IPS-NIHi7 (cell line): Measurements from ENCODE around the gene C14orf132.

Experiments used
- DNase-seq: peaks from one replicate; pipeline ENCODE4 v3.0.0; 2012; ENCODE audit warnings: mixed read lengths; ENCODE audit errors: extremely low spot score

Gene C14orf132

GRCh38 chr14:96119947-96120346 lies 80.8 kb downstream of the C14orf132 start:
- no peak for DNase-seq

GRCh38 chr14:96120392-96120791 lies 81.2 kb downstream of the C14orf132 start:
- DNase-seq: no peak

- no peak for DNase-seq
Observed at GRCh38 chr14:96120941-96121340, 81.8 kb downstream of the C14orf132 start.

- DNase-seq: no peak
Observed at GRCh38 chr14:96121660-96122395, 82.7 kb downstream of the C14orf132 start.

GRCh38 chr14:96122496-96122895 lies 83.3 kb downstream of the C14orf132 start:
- no peak for DNase-seq

- no peak for DNase-seq
Observed at GRCh38 chr14:96125536-96125935, 86.4 kb downstream of the C14orf132 start.

GRCh38 chr14:96126339-96126782 lies 87.2 kb downstream of the C14orf132 start:
- DNase-seq: no peak

GRCh38 chr14:96126783-96127271 lies 87.7 kb downstream of the C14orf132 start:
- no peak for DNase-seq

- no peak for DNase-seq
Observed at GRCh38 chr14:96129128-96129736, 90.1 kb downstream of the C14orf132 start.

- no peak for DNase-seq
Observed at GRCh38 chr14:96130391-96130790, 91.2 kb downstream of the C14orf132 start.

GRCh38 chr14:96130854-96131253 lies 91.7 kb downstream of the C14orf132 start:
- DNase-seq: no peak

- DNase-seq: no peak
Observed at GRCh38 chr14:96131836-96132235, 92.7 kb downstream of the C14orf132 start.

GRCh38 chr14:96134508-96134907 lies 95.3 kb downstream of the C14orf132 start:
- no peak for DNase-seq

GRCh38 chr14:96135285-96135684 lies 96.1 kb downstream of the C14orf132 start:
- DNase-seq: no peak

GRCh38 chr14:96136371-96137005 lies 97.3 kb downstream of the C14orf132 start:
- no peak for DNase-seq

GRCh38 chr14:96138241-96138640 lies 99.1 kb downstream of the C14orf132 start:
- no peak for DNase-seq

GRCh38 chr14:96139169-96139568 lies 100.0 kb downstream of the C14orf132 start:
- DNase-seq: no peak

- no peak for DNase-seq
Observed at GRCh38 chr14:96139879-96140278, 100.7 kb downstream of the C14orf132 start.

- DNase-seq: no peak
Observed at GRCh38 chr14:96140952-96141351, 101.8 kb downstream of the C14orf132 start.
